NCI-H345 treated with DMSO at 0.1 percent for 48 hours (cell line): Measurements from ENCODE around the gene METTL24.

Experiments
- DNase-seq: peaks from one replicate; lab custom pipeline; 2025; ENCODE audit not compliant: unreplicated experiment; lab: John Stamatoyannopoulos, UW

Gene METTL24

DNA sequence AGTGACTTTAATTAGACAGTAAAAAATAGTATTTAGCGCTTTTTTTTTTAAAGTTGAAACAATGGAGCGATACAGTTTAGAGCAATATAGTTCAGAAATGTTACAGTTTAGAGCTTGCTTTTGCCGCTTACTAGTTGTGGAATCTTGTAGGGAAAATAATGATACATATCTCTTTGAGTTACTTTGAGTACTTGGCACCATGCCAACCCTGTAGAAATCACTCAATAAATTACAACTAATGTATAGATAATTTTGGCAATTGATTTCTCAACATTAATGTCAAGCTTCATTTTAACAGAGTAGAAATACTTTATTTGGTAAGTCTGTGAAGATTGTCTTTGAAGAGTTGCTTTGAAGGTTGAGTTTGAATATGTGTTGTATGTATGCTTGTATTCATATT is 150.5 kb downstream of the METTL24 start:
- no peak for DNase-seq

DNA sequence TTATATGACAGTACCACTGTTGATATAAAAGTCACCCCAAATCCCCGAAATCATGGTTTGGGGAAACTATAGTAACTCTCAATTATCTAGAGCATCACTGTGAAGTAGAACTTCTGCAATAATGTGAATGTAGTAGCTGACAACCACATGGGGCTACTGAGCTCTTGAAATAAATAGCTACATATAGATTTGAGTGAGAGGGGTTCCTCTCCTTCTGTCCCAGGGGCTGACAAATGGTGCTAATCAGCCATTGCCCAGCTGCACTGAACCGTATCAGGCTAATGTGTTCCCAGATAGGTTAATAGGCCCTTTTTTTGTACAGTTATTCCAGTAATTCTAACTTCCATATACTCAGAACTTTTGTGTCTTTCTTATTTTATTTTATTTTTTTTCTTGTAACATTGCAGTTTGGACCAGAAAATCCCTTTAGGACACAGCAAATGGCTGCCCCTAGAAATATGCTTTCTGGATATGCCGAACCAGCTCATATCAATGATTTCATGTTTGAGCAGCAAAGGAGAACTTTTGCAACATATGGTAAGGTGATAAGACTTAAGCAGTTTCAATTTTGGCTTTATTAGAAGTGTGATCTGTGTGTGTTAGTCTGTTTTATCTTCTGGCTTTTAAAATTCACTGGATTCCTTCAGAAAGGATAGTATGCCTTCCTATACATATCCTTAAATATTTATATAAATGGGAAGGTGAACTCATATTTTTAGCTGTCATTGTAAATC is 156.8 kb downstream of the METTL24 start:
- DNase-seq: no peak

DNA sequence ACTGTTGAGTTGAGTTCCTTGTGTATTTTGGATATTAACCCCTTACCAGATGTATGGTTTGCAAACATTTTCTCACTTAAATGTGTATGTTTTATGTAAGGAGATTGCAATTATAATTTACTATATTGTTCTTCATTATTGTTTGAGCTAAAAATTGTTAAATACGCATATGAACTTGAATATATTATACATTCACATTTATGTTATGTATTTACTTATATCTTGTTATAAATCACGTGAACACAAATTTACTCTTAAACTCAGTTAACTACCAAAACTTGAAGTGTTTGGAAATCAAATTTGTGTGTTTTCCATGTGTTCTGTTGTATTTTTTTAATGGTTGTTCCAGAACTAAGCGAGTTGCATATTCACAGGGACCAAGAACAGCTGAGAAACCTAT is 159.6 kb downstream of the METTL24 start:
- DNase-seq: no peak

DNA sequence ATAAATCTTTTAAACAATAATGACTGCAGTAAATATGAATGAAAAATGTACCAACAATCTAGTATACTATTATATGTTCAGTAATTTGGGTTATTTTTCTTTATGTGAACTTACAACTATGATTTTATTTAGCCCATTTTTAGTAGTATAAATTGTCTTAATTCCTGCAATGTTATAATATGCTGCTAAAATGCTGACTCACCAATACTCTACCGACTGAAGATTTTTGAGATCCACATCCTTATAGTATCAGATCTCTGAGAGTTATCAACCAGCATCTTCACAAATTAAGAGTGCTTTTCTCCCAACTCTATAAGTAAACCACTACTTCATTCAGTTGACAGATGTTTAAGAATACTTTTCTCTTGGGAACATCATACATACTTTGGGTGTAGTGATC is 161.3 kb downstream of the METTL24 start:
- no peak for DNase-seq

DNA sequence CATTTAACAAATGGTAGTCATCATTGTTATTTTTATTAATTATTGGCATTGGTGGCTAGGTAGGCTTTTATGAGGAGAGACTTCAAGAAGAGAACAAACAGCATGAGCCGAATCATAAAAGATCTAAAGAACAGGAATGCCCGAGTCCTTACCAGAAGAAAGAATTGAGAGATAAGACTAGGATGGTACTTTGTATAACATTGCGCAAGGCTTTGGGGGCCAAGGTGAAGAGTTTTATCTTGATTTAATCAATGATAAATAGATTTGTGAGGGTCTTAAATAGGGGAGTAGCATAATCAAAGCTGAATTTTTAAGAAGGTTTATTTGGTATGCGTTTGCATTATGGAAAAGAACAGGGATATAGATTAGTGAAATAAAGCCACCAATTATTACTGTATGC is 162.5 kb downstream of the METTL24 start:
- no peak for DNase-seq
